RPMI7951 (cell line): ENCODE measurements around the gene C1orf53. TPM values are rescaled to one million over a fixed set of nuclear protein-coding genes. Genes with fewer than 3 reads are reported as not detected.
"Not testable (repeated sequence)": the region's sequence is repeated elsewhere in the genome, so short reads cannot be mapped to it uniquely, and the experiment has no call there.

Source experiments
- DNase-seq: peaks from one replicate; pipeline ENCODE4 v3.0.0-alpha.2; 2012; ENCODE audit warnings: low read depth
- total RNA-seq: library from RNA; depleted of rRNA; stranded (reverse); fragments of >200 nt; shearing (Covaris generic); gene quantifications from 2 replicates; pipeline ENCODE4 v1.2.3, GENCODE V29; 2014

The C1orf53 gene
- total RNA-seq, 1 experiment from 2014 or later = 8.3 TPM

GRCh38 chr1:197920414-197921117, 18.1 kb downstream of the C1orf53 start:
- no peak for DNase-seq

GRCh38 chr1:197921235-197922069, 19.0 kb downstream of the C1orf53 start:
- DNase-seq = no peak

GRCh38 chr1:197922070-197922390, 19.6 kb downstream of the C1orf53 start:
- DNase-seq = no peak

- DNase-seq = no peak
Measured at GRCh38 chr1:197923038-197923437, 20.6 kb downstream of the C1orf53 start.

- peak; percentile 54 for DNase-seq
Measured at GRCh38 chr1:197924516-197925123, 22.2 kb downstream of the C1orf53 start.

- no peak for DNase-seq
Measured at GRCh38 chr1:197927908-197928665, 25.7 kb downstream of the C1orf53 start.

GRCh38 chr1:197928849-197929336, 26.5 kb downstream of the C1orf53 start:
- no peak for DNase-seq

GRCh38 chr1:197933016-197933415, 30.6 kb downstream of the C1orf53 start:
- no peak for DNase-seq

GRCh38 chr1:197933647-197934046, 31.2 kb downstream of the C1orf53 start:
- DNase-seq = no peak

GRCh38 chr1:197937381-197937780, 35.0 kb downstream of the C1orf53 start:
- no peak for DNase-seq

- DNase-seq = peak; percentile 11
Measured at GRCh38 chr1:197937892-197938291, 35.5 kb downstream of the C1orf53 start.

GRCh38 chr1:197939159-197939980, 36.9 kb downstream of the C1orf53 start:
- DNase-seq = not testable (repeated sequence)

GRCh38 chr1:197942042-197942441, 39.6 kb downstream of the C1orf53 start:
- no peak for DNase-seq

- no peak for DNase-seq
Measured at GRCh38 chr1:197944485-197944884, 42.1 kb downstream of the C1orf53 start.

GRCh38 chr1:197948926-197949899, 46.8 kb downstream of the C1orf53 start:
- DNase-seq = no peak

- no peak for DNase-seq
Measured at GRCh38 chr1:197951089-197951488, 48.7 kb downstream of the C1orf53 start.

- no peak for DNase-seq
Measured at GRCh38 chr1:197951617-197952175, 49.3 kb downstream of the C1orf53 start.

- not testable (repeated sequence) for DNase-seq
Measured at GRCh38 chr1:197953472-197953871, 51.0 kb downstream of the C1orf53 start.

- DNase-seq = no peak
Measured at GRCh38 chr1:197954718-197955418, 52.4 kb downstream of the C1orf53 start.
